ENCODE results near the gene TBC1D2.

TBC1D2 gene

GRCh38 chr9:98218562-98219363 is 36.7 kb downstream of the TBC1D2 start:
- no peak for DNase-seq (ENCODE audit: low read depth in 2 of 3, low spot score in 1 of 3)

- DNase-seq (ENCODE audit: low read depth in 2 of 3, low spot score in 1 of 3): no peak
Measured at GRCh38 chr9:98217255-98217654, 38.2 kb downstream of the TBC1D2 start.

DNA sequence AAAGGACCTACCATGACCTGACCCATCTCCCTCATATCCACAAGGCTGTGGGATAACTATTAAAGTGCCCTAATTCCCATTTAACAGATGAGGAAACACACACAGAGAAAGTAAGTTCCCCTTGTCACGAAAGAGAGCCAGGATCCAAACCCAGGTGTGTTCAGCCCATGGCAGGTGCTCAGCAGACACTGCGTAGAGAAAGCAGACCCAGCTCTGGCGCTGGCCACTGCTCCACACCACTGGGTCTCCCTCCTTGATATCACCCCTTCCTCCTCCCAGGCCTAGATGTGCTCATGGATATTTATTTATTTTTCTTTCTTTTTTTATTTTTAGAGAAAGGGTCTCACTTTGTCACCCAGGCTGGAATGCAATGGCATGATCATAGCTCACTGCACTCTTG is 39.1 kb downstream of the TBC1D2 start:
- no peak for DNase-seq (ENCODE audit: low read depth in 2 of 3, low spot score in 1 of 3)

DNA sequence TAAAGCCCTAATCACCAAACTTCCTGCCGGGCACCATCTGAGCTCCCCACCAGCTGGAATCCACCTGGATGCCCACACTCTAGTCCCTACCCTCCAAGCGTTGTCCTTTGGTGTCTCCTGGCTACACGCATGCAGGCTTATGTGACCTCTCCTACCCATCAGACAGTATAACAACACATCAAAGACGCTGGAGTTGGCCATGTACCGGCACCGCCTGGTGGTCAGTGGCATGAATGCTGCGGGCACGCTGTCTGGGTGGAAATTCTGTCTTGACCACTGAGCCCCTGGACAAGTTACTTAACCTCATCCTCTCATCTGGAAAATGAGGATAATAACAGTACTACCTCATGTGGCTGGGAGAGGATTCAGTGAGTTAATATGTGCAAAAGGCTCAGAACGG is 39.6 kb downstream of the TBC1D2 start:
- no peak for DNase-seq (ENCODE audit: low read depth in 2 of 3, low spot score in 1 of 3)

DNA sequence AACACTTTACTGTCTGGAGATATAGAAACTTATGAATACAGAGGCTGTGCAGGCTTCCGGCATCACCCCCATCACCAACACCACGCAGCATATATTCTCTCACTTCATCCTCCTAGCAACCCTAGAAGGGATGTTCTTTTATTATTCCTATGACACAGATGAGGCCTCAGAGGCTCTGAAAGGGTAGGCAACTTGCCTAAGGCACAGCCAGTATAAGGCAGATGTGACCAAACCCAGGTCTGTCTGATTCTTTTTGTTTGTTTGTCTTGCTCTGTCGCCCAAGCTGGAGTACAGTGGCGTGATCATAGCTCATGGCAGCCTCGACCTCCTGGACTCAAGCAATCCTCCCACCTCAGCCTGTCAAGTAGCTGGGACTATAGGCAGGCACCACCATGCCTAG is 40.2 kb downstream of the TBC1D2 start:
- DNase-seq (ENCODE audit: low read depth in 2 of 3, low spot score in 1 of 3): no peak

- DNase-seq (ENCODE audit: low read depth in 2 of 3, low spot score in 1 of 3): no peak
Measured at GRCh38 chr9:98214811-98215210, 40.6 kb downstream of the TBC1D2 start.

- no peak for DNase-seq (ENCODE audit: low read depth in 2 of 3, low spot score in 1 of 3)
Measured at GRCh38 chr9:98211260-98211659, 44.2 kb downstream of the TBC1D2 start.

DNA sequence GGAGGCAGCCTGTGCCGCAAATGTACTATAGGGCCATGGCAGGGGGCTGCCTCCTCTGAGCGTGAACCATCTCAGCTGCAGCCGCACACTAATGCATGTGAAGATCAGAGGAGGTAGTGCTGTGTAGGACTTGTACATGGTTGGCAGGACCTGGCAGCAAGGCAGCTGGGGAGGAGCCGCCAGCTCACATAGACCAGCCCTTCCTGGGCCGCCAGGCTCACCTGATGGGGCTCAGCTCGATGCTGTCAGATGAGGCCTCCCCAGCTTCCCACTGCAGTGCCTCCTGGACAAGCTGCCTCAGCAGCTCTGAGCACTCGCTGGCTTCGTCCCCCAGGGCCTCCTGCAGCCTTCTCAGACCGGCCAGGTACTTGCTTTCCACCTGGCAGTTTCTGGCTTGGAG is 45.0 kb downstream of the TBC1D2 start:
- no peak for DNase-seq (ENCODE audit: low read depth in 2 of 3, low spot score in 1 of 3)

- no peak for DNase-seq (ENCODE audit: low read depth in 2 of 3, low spot score in 1 of 3)
Measured at GRCh38 chr9:98209530-98209929, 45.9 kb downstream of the TBC1D2 start.

DNA sequence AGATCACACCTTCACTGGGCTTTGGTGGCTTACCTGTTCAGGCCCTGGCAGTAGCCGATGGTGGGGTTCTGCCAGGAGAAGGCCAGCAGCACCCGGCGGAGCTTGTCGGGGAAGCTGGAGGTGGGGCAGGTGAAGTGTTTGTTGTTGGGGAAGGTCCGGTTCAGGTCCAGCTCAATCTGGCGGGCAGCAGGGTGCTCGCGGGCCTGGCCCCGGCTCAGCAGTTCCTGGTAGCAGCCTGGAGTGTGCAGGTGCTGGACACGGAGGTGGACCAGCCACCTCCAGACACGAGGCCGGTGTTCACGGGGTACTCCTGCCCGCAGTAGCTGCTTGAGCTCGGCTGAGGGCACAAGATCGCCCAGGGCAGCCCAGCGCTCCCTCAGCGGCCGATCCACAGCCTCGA is 46.8 kb downstream of the TBC1D2 start:
- DNase-seq (ENCODE audit: low read depth in 2 of 3, low spot score in 1 of 3): no peak

GRCh38 chr9:98207606-98208005 is 47.8 kb downstream of the TBC1D2 start:
- DNase-seq (ENCODE audit: low read depth in 2 of 3, low spot score in 1 of 3): no peak

- DNase-seq (ENCODE audit: low read depth in 2 of 3, low spot score in 1 of 3): no peak
Measured at GRCh38 chr9:98206754-98207153, 48.7 kb downstream of the TBC1D2 start.

- no peak for DNase-seq (ENCODE audit: low read depth in 2 of 3, low spot score in 1 of 3)
Measured at GRCh38 chr9:98204692-98205091, 50.8 kb downstream of the TBC1D2 start.

- no peak for DNase-seq (ENCODE audit: low read depth in 2 of 3, low spot score in 1 of 3)
Measured at GRCh38 chr9:98203153-98203552, 52.3 kb downstream of the TBC1D2 start.

DNA sequence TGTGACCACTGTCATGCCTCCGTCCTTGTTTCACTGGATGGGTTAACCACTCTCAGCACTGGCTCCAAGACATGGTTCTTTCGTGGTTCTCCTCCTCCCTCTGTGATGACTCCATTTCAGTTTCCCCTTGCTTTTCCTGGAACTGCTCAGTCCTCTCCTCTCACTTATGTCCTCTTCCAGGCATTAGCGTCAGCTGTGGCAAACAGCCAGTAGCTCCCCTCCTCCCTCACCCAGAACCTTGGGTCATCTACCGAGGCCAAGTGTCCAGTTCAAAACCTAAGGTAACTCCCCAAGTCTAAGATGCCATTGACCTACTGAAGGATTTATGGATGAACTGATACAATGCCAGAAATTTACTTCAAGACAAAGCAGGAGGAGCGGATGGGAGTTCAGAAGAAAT is 53.2 kb downstream of the TBC1D2 start:
- DNase-seq (ENCODE audit: low read depth in 2 of 3, low spot score in 1 of 3): no peak

- DNase-seq (ENCODE audit: low read depth in 2 of 3, low spot score in 1 of 3): no peak
Measured at GRCh38 chr9:98201749-98202148, 53.7 kb downstream of the TBC1D2 start.

GRCh38 chr9:98201102-98201501 is 54.3 kb downstream of the TBC1D2 start:
- no peak for DNase-seq (ENCODE audit: low read depth in 2 of 3, low spot score in 1 of 3)

GRCh38 chr9:98199388-98200033 is 55.9 kb downstream of the TBC1D2 start:
- no peak for DNase-seq (ENCODE audit: low read depth in 2 of 3, low spot score in 1 of 3)

GRCh38 chr9:98195671-98196070 is 59.8 kb downstream of the TBC1D2 start:
- DNase-seq (ENCODE audit: low read depth in 2 of 3, low spot score in 1 of 3): no peak

- DNase-seq (ENCODE audit: low read depth in 2 of 3, low spot score in 1 of 3): no peak
Measured at GRCh38 chr9:98193336-98193944, 62.0 kb downstream of the TBC1D2 start.

DNA sequence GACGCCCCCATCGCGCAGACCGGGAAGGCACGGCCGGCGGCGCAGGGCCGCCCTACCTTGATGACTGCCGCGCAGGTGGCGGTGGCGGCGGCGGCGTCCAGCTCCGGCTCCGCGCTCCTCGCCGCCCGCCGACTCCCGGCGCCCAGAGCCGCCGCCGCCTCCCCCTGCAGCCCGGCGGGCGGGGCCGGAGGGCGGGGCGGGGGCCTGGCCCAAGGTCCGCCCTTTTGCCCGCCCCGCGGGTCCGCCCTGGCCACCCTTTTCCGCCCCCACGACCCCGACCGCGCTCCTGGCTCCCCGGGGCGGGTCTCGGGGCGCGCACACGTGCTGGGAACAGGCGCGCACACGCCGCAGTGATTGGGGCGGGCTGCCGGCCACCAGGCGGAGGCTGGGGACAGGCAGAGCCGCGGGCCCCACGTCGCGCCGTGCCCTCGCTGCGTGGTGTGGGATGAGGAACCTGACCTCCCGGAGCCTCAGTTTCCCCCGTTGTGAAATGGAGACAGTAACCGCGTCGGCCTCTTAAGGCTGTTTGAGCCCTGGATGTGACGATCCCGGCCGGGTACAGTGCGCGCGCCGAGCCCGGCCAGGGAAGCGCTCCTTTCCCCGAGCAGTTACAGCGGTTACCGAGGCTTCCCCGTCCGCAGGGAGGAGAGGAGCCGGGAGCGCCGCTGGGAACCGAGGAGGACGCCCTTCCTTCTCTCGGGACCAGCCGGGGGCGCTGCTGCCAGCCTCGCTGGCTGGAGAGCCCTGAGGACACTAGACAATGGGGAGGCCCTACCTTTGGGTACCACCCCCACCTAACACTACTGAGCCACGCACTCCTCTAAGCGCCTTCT is 62.7 kb downstream of the TBC1D2 start, which contains the start of gene CORO2A:
CORO2A (minus strand) TSS at position 135 of the 833 bp plus-strand sequence. CDS start 34,977 bp downstream, outside the sequence.
- DNase-seq (ENCODE audit: low read depth in 2 of 3, low spot score in 1 of 3): peak; percentile 35 to 65 (median 37)
